GM19395 (cell line): ENCODE data around the gene STX17.
"Not testable (repeated sequence)": the region's sequence is repeated elsewhere in the genome, so short reads cannot be mapped to it uniquely, and the experiment has no call there.

Source experiments
- ATAC-seq: cut with Tn5 transposase; IDR thresholded peaks from one replicate; pipeline ENCODE4 v1.9.1; 2021; ENCODE audit warnings: mild to moderate bottlenecking, moderate library complexity; ENCODE audit not compliant: unreplicated experiment

The STX17 gene

DNA sequence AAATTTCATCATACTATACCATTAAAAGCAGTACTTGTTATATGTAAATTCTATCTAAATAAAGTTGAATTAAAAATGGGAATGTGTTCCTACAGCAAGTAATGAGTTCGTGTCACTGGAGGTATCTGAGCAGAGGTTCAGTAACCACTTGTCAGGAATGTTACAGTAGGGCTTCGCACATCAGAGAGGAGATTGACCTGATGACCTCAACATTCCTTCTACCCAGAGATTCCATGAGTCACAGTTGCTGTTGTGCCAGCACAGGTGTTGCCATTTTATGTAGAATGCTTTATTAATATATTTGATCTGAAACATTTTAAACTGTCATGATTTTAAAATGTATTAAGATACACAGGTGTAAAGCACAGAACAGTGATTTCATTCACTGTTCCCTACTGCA, 60.3 kb downstream of the STX17 start:
- ATAC-seq, result no peak

GRCh38 chr9:99967457-99967856, 61.0 kb downstream of the STX17 start:
- ATAC-seq, result no peak

DNA sequence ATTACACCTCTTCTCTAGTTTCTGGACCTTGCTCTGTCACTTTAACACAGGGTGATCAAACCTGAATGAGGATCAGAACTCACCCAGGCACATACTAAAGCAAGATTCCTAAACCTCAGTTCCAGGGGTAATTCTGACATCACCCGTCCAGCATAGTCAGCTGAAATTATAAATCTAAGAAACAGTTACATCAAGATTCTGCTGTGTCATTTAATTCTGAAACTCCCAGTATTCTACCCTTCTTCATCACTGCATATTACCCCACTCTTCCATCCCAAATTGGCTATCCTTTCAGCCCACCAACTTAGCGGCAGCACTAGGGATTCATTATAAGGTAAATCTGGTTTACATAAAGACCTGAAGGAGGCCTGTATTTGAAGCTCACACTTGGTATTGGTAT, 64.0 kb downstream of the STX17 start:
- no peak for ATAC-seq

- no peak for ATAC-seq
These were observed 65.0 kb downstream of the STX17 start for GRCh38 chr9:99971410-99971809.

GRCh38 chr9:99973455-99973854, 67.0 kb downstream of the STX17 start:
- ATAC-seq, result no peak

DNA sequence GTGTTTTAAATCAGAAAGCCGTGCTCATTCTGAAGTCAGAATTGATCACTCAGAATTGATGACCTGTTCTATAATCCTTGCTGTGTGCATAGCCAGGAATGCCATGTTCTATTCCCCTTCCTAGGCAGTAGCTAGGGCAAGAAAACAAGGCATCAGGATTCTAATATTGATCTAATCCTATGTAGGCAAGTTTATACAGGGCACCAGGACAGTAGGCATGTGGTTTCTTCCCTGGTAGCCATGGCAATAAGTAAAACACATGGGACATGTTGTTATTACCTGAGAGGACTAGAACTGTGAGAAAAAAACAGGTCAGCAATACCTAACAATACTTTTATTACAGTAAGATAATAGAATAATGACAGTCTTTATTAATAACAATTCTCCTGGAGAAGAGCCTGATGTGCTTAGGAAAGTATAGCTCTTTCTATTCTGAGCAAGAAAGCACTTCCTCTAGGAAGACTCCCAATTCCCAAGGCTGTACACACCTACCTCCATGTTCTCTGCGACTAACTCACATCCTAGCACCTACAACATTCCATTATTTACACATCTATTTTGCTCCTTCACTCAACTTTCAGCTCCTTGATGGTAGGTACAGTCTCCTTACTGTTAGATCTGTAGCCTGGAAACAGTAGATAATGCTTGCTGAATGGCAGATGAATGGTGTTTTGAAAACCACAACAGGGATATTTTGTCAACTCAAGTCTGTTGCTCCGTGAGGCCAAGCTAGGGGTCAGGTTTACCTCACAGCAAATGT, 70.8 kb downstream of the STX17 start:
- ATAC-seq, result no peak

DNA sequence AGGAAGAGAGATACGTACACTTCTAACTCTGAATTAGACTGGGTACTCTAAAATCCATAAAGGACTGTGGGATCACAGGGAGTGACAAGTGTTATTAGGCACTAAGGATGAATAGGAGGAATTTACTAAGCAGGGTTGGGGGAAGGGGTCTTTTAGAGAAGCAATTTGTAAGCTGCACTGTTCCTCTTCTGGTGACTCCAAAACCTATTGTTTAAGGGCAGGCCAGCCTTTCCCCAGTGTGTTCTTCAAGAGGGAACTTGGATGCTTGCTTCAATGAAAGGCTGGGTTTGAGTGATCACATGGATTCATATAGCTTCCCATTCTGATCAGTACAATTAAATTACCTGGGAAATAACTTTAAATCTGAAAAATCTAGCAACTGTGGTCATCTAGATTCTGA, 71.8 kb downstream of the STX17 start:
- no peak for ATAC-seq

GRCh38 chr9:99980598-99980997, 74.1 kb downstream of the STX17 start:
- ATAC-seq, result no peak

GRCh38 chr9:99986642-99987041, 80.2 kb downstream of the STX17 start:
- ATAC-seq, result no peak

DNA sequence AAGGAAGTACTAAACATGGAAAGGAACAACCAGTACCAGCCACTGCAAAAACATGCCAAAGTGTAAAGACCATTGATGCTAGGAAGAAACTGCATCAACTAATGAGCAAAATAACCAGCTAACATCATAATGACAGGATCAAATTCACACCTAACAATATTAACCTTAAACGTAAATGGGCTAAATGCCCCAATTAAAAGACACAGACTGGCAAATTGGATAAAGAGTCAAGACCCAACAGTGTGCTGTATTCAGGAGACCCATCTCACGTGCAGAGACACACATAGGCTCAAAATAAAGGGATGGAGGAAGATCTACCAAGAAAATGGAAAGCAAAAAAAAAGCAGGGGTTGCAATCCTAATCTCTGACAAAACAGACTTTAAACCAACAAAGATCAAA, 84.1 kb downstream of the STX17 start:
- ATAC-seq, result not testable (repeated sequence)

- ATAC-seq, result no peak
These were observed 91.8 kb downstream of the STX17 start for GRCh38 chr9:99998266-99998665.

GRCh38 chr9:99998866-99999265, 92.4 kb downstream of the STX17 start:
- ATAC-seq, result no peak

- ATAC-seq, result no peak
These were observed 93.3 kb downstream of the STX17 start for GRCh38 chr9:99999797-100000196.

DNA sequence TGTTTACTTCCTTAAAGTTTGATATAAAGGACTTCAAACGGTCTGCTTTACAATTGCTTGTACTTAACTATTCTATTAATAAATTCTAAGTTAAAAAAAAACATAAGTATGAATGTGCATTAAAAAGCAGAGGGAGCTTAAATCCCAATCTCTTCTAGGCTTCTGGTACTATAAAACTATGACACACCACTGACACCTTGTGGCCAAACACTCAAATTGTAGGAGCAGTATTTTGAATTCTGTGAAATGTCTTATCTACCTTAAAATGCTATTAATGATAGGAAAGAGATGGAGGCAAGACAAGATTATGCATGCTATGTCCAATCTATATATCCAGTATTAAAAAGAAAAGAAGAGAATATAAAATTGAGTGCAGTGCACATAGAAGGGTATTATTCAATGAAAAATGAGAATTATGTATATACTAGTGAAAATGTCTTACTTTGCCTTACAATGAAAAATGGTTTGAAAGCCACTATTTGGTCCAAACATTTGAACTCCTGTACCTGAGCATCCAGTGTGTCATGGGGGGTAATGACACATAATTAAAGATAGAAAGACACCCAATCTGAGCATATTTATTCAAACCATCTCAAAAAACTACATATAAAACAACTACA, 104.7 kb downstream of the STX17 start:
- no peak for ATAC-seq

GRCh38 chr9:100012279-100012678, 105.8 kb downstream of the STX17 start:
- ATAC-seq, result no peak

GRCh38 chr9:100013573-100013972, 107.1 kb downstream of the STX17 start:
- ATAC-seq, result no peak

GRCh38 chr9:100014846-100015245, 108.4 kb downstream of the STX17 start:
- no peak for ATAC-seq

DNA sequence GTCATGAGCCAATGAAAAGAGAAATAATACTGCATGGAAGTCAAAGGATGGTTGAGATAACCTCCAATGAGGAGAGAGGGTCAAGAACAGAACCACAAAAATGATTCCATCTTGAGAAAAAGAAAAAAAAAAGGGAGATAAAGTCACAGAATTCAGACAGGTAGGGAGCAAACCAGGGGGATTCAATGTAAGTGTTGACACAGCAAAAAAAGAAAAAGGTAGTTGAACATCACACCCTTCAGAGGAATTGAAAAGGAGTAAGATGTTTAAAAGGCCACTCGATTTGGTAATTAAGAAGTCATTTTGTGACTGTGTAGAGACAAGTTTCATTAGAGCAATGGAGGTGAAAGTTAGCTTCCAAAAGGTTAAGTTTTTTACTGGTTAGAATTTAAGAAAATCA, 113.1 kb downstream of the STX17 start:
- no peak for ATAC-seq
